Parathyroid adenoma (tissue), 2 donors: ENCODE measurements around the gene CLEC17A.

Experiments
- H2AFZ ChIP-seq: fragments of 300-600 bp; sonication (generic); one replicate; pipeline ENCODE4 v1.7.0; 2017; ENCODE audit warnings: antibody characterized with exemption, mild to moderate bottlenecking
- H3K27ac ChIP-seq: fragments of 300-600 bp; sonication (generic); one replicate; pipeline ENCODE4 v1.7.0; 2017
- H3K27me3 ChIP-seq: fragments of 300-600 bp; sonication (generic); one replicate; pipeline ENCODE4 v1.7.0; 2017; ENCODE audit warnings: low read length; ENCODE audit not compliant: control insufficient read depth, insufficient read depth
- H3K36me3 ChIP-seq: fragments of 300-600 bp; sonication (generic); one replicate; pipeline ENCODE4 v1.7.0; 2017; ENCODE audit warnings: low read length; ENCODE audit not compliant: control insufficient read depth, insufficient read depth
- H3K4me1 ChIP-seq: fragments of 300-600 bp; sonication (generic); one replicate; pipeline ENCODE4 v1.7.0; 2017; ENCODE audit warnings: control low read depth
- H3K4me2 ChIP-seq: fragments of 300-600 bp; sonication (generic); one replicate; pipeline ENCODE4 v1.7.0; 2017; ENCODE audit warnings: low read length
- H3K4me3 ChIP-seq: fragments of 300-600 bp; sonication (generic); one replicate; pipeline ENCODE4 v1.7.0; 2017; ENCODE audit warnings: low read depth, low read length
- H3K79me2 ChIP-seq: fragments of 300-600 bp; sonication (generic); one replicate; pipeline ENCODE4 v1.7.0; 2017; ENCODE audit warnings: control low read depth
- H3K9ac ChIP-seq: fragments of 300-600 bp; sonication (generic); one replicate; pipeline ENCODE4 v1.7.0; 2017; ENCODE audit warnings: mild to moderate bottlenecking
- H3K9me3 ChIP-seq: fragments of 300-600 bp; sonication (generic); one replicate; pipeline ENCODE4 v1.7.0; 2017; ENCODE audit warnings: low read length; ENCODE audit not compliant: control insufficient read depth
- TF ChIP-seq, protein P1 (sequence below): fragments of 300-600 bp; sonication (generic); IDR thresholded peaks from one replicate; pipeline ENCODE4 v1.7.0; 2017; ENCODE audit warnings: antibody characterized with exemption, mild to moderate bottlenecking
- donor health status: primary hyperparathyroidism.

CLEC17A gene

DNA sequence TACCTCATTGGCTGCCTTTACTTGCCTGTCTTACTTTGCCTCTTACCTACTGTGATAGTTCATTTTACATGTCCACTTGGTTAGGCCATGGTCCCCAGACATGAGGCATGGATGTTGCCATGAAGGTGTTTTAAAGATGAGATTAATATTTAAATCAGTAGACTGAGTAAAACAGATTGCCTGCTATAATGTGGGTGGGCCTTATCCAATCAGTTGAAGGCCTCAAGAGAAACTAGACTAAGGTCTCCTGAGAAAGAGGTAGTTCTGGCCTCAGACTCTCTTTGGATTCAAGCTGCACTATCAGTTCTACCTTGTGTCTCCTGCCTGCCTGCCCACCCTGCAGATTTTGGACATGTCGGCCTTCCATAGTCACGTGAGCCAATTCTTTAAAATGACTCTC, 65.6 kb downstream of the CLEC17A start:
- Histone ChIP-seq H3K9ac (no peak overlapping the region), H2AFZ (no peak overlapping the region), H3K27ac (no peak overlapping the region), H3K4me1 (no peaks in the 10 kb centered on the region), H3K36me3 (no peaks in the 10 kb centered on the region), H3K9me3 (no peaks in the 10 kb centered on the region), H3K27me3 (no peaks in the 10 kb centered on the region), H3K4me3 (no peak overlapping the region), H3K4me2 (no peak overlapping the region), H3K79me2 (no peaks in the 10 kb centered on the region)
- TF ChIP-seq, protein P1, sequence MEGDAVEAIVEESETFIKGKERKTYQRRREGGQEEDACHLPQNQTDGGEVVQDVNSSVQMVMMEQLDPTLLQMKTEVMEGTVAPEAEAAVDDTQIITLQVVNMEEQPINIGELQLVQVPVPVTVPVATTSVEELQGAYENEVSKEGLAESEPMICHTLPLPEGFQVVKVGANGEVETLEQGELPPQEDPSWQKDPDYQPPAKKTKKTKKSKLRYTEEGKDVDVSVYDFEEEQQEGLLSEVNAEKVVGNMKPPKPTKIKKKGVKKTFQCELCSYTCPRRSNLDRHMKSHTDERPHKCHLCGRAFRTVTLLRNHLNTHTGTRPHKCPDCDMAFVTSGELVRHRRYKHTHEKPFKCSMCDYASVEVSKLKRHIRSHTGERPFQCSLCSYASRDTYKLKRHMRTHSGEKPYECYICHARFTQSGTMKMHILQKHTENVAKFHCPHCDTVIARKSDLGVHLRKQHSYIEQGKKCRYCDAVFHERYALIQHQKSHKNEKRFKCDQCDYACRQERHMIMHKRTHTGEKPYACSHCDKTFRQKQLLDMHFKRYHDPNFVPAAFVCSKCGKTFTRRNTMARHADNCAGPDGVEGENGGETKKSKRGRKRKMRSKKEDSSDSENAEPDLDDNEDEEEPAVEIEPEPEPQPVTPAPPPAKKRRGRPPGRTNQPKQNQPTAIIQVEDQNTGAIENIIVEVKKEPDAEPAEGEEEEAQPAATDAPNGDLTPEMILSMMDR: no peak

- Histone ChIP-seq H2AFZ (no peak overlapping the region), H3K4me2 (no peak overlapping the region), H3K36me3 (no peaks in the 10 kb centered on the region), H3K4me1 (no peaks in the 10 kb centered on the region), H3K27ac (no peak overlapping the region), H3K9ac (no peak overlapping the region), H3K79me2 (no peaks in the 10 kb centered on the region), H3K9me3 (no peaks in the 10 kb centered on the region), H3K4me3 (no peak overlapping the region), H3K27me3 (no peaks in the 10 kb centered on the region)
- TF ChIP-seq, protein P1: no peak
Measured at GRCh38 chr19:14649020-14649419, 66.1 kb downstream of the CLEC17A start.

GRCh38 chr19:14650161-14650560, 67.3 kb downstream of the CLEC17A start:
- Histone ChIP-seq H3K9ac (no peak overlapping the region), H3K27me3 (no peaks in the 10 kb centered on the region), H3K27ac (no peak overlapping the region), H3K4me3 (no peak overlapping the region), H2AFZ (no peak overlapping the region), H3K36me3 (no peaks in the 10 kb centered on the region), H3K79me2 (no peaks in the 10 kb centered on the region), H3K9me3 (no peaks in the 10 kb centered on the region), H3K4me1 (no peaks in the 10 kb centered on the region), H3K4me2 (no peak overlapping the region)
- TF ChIP-seq, protein P1: no peak

DNA sequence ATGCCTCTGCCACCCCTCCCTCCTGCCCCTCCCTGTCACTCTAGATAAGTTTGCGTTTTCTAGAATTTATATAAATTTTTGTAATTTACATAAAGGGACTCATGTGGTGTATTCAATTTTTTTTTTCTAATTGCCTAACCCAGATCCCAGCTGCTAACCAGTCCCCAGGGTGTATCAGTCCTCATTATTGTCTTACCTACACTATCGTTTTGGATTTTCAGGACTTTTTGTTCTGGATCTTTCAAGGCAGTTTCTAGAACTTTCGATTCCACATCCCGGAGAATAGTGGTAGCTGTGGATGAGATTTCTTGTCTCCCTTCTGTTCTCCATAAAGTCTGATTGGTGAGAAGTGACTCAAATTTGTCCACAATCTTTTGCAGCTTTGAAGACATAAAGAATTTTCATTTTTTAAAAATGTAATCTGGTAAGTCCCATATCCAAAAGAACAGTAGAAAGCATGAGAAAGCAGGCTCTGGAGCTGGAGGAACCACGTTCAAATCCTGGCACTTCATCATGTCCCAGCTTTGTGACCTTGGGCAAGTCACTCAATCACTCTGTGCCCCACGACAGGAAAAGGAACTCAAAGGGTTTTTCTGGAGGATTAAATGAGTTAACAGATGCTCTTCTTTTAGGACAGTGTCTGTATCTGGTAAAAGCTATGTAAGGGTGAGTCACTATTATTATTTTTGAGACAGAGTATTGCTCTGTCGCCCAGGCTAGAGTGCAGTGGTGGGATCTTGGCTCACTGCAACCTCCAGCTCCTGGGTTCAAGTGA, 72.1 kb downstream of the CLEC17A start:
- no peak overlapping the region for H3K9ac ChIP-seq
- H3K79me2 ChIP-seq: no peaks in the 10 kb centered on the region
- no peaks in the 10 kb centered on the region for H3K9me3 ChIP-seq
- no peaks in the 10 kb centered on the region for H3K4me1 ChIP-seq
- TF ChIP-seq, protein P1: no peak
- H2AFZ ChIP-seq: no peak overlapping the region
- H3K4me2 ChIP-seq: no peak overlapping the region
- no peaks in the 10 kb centered on the region for H3K27me3 ChIP-seq
- H3K27ac ChIP-seq: no peak overlapping the region
- no peak overlapping the region for H3K4me3 ChIP-seq
- no peaks in the 10 kb centered on the region for H3K36me3 ChIP-seq

- H3K27me3 ChIP-seq: no peaks in the 10 kb centered on the region
- no peak overlapping the region for H3K27ac ChIP-seq
- no peak overlapping the region for H2AFZ ChIP-seq
- H3K9me3 ChIP-seq: no peaks in the 10 kb centered on the region
- no peak overlapping the region for H3K9ac ChIP-seq
- no peaks in the 10 kb centered on the region for H3K79me2 ChIP-seq
- TF ChIP-seq, protein P1: no peak
- no peaks in the 10 kb centered on the region for H3K4me1 ChIP-seq
- H3K4me2 ChIP-seq: no peak overlapping the region
- no peak overlapping the region for H3K4me3 ChIP-seq
- no peaks in the 10 kb centered on the region for H3K36me3 ChIP-seq
Measured at GRCh38 chr19:14655726-14656125, 72.8 kb downstream of the CLEC17A start.
